ENCODE measurements around the gene GRK4. TPM values are rescaled to one million over a fixed set of nuclear protein-coding genes. Genes with fewer than 3 reads are reported as not detected.

GRK4 gene
- total and polyA plus RNA-seq, 2 of the 4 experiments (the other 2 are of a cell fraction): 1.6 to 2.2 TPM

GRCh38 chr4:2933566-2934076, 29.8 kb upstream of the GRK4 start:
- 15% methylated on average over 8 of the region's 31 CpGs; no CpG with 5 or more reads in 1 of the 2 experiments for WGBS, 2 experiments (ENCODE audit: extremely low coverage in 2 of 2, insufficient read length in 1 of 2)

More at GRCh38 chr4:2933566-2934076, 29.8 kb upstream of the GRK4 start:
- no TSS peak for BruUV-seq (replicated peaks)
- dilution Hi-C loops (cut with HindIII; ENCODE audit: low sequenced_read_pairs, unreplicated experiment): no loop called here
- Histone ChIP-seq H2AK5ac (ENCODE audit: low read depth, low read length) (peak overlapping the region; percentile 98), H2BK20ac (ENCODE audit: low read depth, low read length) (no peak overlapping the region), H3K14ac (replicated peaks; ENCODE audit: low read depth, low read length) (peak overlapping the region; percentile 38; the same call in 1 of the 2 replicates), H3K9me1 (ENCODE audit: insufficient read depth, low read length) (0 out of 2 replicates have a peak, but pooled peaks cover 9% of the 10 kb centered on the region), H3K27me3 (ENCODE audit: control insufficient read depth, insufficient read depth, low read length) (no peaks in the 10 kb centered on the region), H2BK5ac (ENCODE audit: low read depth, low read length, poor library complexity, severe bottlenecking) (peak overlapping the region; percentile 69), H3K79me1 (ENCODE audit: low read depth in 1 of 2, low read length in 2 of 2) (peaks cover 33 to 63% of the 10 kb centered on the region in 2 experiments; a peak in 3 of 4 replicates), H3K4me1 (ENCODE audit: control insufficient read depth, insufficient read depth, low read length) (peaks cover 16% of the 10 kb centered on the region), H3K23ac (ENCODE audit: low read depth, low read length) (peak overlapping the region; percentile 89), H3K4me3 (ENCODE audit: insufficient read depth, low read depth, low read length) (peak overlapping the region; percentile 64), H2BK15ac (ENCODE audit: low read depth, low read length) (no peak overlapping the region), H2AK9ac (replicated peaks; ENCODE audit: low read depth, low read length, poor library complexity) (peak overlapping the region; percentile 98), H3K27ac (ENCODE audit: insufficient read depth, low read length) (peak overlapping the region; percentile 70), H4K91ac (ENCODE audit: insufficient read depth, low read depth, low read length) (peak overlapping the region; percentile 74), H3K4me2 (ENCODE audit: low read depth, low read length) (peak overlapping the region; percentile 91), H3K9me3 (ENCODE audit: control insufficient read depth, insufficient read depth, low read length) (no peaks in the 10 kb centered on the region), H3K36me3 (ENCODE audit: control insufficient read depth, insufficient read depth, low read length) (peaks cover 57% of the 10 kb centered on the region), H3K9ac (ENCODE audit: low read depth, low read length) (peak overlapping the region; percentile 83), H4K20me1 (ENCODE audit: insufficient read depth, low read length) (peaks cover 43% of the 10 kb centered on the region), H3K4ac (ENCODE audit: low read depth, low read length) (peak overlapping the region; percentile 76), H2AFZ (replicated peaks; ENCODE audit: low read length, poor library complexity) (peak overlapping the region; percentile 89), H4K8ac (ENCODE audit: low read depth in 2 of 2, low read length in 2 of 2) (peak overlapping the region; percentile 66 to 87; a peak in 3 of 4 replicates), H4K5ac (ENCODE audit: low read depth, low read length) (peak overlapping the region; percentile 19), H3K18ac (ENCODE audit: low read depth, low read length) (peak overlapping the region; percentile 4; the same call in 1 of the 2 replicates), H2BK120ac (ENCODE audit: low read depth, low read length) (0 out of 2 replicates have a peak overlapping the region, but pooled peaks have one; percentile 5), H3K56ac (ENCODE audit: extremely low read depth, insufficient read depth, low read length) (peak overlapping the region; percentile 30; the same call in 1 of the 2 replicates)
- in situ Hi-C loops (cut with MboI; ENCODE audit: low sequenced_read_pairs): no loop called here
- ChIA-PET CTCF (no interaction called here), POLR2A (ENCODE audit: unreplicated experiment) (no interaction called here)
- TF ChIP-seq FOS (IDR thresholded peaks at IDR 0.05; ENCODE audit: low read depth, low read length): no peak
- TF ChIP-seq RCOR1 (IDR thresholded peaks at IDR 0.05; ENCODE audit: insufficient replicate concordance, low read length): no peak
- TF ChIP-seq MXI1 (IDR thresholded peaks at IDR 0.05; ENCODE audit: borderline replicate concordance, low read depth, low read length): no peak
- no peak for TF ChIP-seq RAD21 (IDR thresholded peaks at IDR 0.05; ENCODE audit: low read length)
- no peak for TF ChIP-seq POLR2A (IDR thresholded peaks at IDR 0.05; ENCODE audit: low read depth, low read length)
- TF ChIP-seq CTCF (conservative IDR thresholded peaks at IDR 0.05; ENCODE audit: low read depth, low read length): no peak
- no peak for TF ChIP-seq MAZ (IDR thresholded peaks at IDR 0.05; ENCODE audit: borderline replicate concordance, low read depth, low read length)
- intact Hi-C loops (cut with micrococcal nuclease): loop anchor here (2.0 to 5.0 kb wide), 2 partner anchors 91 to 169 kb away; partner anchors contain the start of gene ADD1
- ATAC-seq (ENCODE audit: low read depth) (peak; percentile 4), DNase-seq (no peak)
